ENCODE results near the gene BCAP31.
"Not testable (repeated sequence)": the region's sequence is repeated elsewhere in the genome, so short reads cannot be mapped to it uniquely, and the experiment has no call there.

BCAP31 gene

GRCh38 chrX:153744210-153745066, 20.3 kb upstream of the BCAP31 start:
- TF ChIP-seq CTCF (IDR thresholded peaks at IDR 0.05; ENCODE audit: insufficient read depth, low read length, missing control alignments): peak; percentile 45
- no peak overlapping the region for H3K4me3 ChIP-seq (ENCODE audit: low read depth, low read length)
- DNase-seq (ENCODE audit: low read depth, low spot score): no peak
- POLR2A ChIA-PET: interaction anchor here (0.7 kb wide), 1 partner anchor 76 kb away, joined by 3 read pairs; no protein-coding TSS in a partner anchor
- CTCF ChIA-PET: interaction anchor here (0.6 to 1.4 kb wide), 3 partner anchors 10 to 18 kb away, joined by 3 to 4 read pairs (median 3); no protein-coding TSS in a partner anchor

DNA sequence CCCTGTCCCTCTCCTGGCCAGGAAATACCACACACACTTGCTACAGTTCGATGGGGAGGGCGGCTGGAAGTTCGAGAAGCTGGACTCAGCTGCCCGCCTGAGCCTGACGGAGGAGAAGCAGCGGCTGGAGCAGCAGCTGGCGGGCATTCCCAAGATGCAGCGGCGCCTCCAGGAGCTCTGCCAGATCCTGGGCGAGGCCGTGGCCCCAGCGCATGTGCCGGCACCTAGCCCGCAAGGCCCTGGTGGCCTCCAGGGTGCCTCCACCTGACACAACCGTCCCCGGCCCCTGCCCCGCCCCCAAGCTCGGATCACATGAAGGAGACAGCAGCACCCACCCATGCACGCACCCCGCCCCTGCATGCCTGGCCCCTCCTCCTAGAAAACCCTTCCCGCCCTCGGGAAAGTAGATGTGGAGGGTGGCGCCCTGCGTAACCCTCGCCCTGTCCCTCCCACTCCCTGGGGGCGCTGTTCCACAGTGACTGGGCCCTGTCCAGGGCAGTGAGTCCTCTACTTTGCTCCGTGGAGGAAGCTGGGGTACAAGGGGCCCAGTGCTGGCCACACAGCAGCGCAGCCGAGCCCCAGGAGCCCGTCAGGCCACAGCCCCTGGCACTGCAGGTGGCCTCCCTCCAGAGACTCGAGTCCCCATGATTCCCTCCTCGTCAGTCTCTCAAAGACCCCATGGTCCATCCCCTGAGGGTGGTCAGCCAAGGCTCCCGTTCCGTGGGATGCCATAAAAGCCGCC, 19.5 kb upstream of the BCAP31 start:
- H3K4me3 ChIP-seq (ENCODE audit: low read depth, low read length); DNase-seq (ENCODE audit: low read depth, low spot score); POLR2A ChIA-PET: not testable (repeated sequence)
- CTCF ChIA-PET: interaction anchor here (0.6 to 1.4 kb wide), 3 partner anchors 9 to 17 kb away, joined by 3 to 4 read pairs (median 3); no protein-coding TSS in a partner anchor

GRCh38 chrX:153742796-153743467, 18.7 kb upstream of the BCAP31 start:
- CTCF ChIA-PET; H3K4me3 ChIP-seq (ENCODE audit: low read depth, low read length); POLR2A ChIA-PET; DNase-seq (ENCODE audit: low read depth, low spot score): not testable (repeated sequence)

- CTCF ChIA-PET; DNase-seq (ENCODE audit: low read depth, low spot score); H3K4me3 ChIP-seq (ENCODE audit: low read depth, low read length); POLR2A ChIA-PET: not testable (repeated sequence)
Measured at GRCh38 chrX:153742111-153742510, 17.9 kb upstream of the BCAP31 start.

DNA sequence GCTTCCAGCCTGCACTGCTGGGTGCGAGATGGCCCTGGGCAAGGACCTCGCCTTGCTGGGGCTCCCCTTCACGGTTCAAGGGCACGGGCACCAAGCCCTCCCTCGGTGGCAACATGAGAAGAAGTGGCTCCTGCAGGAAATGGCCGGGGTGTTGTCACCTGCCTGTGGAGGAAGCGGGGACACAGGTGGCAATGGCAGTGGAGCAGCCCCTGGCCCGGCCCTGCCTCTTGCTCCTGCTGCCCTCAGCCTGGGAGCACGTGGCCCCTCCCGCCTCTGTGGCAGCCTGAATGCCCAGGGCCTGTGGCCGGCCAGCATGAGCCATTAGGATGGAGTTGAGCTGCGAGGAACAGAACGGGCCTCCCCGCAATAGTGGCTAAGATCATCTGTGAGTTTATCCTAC, 17.3 kb upstream of the BCAP31 start:
- ChIA-PET POLR2A (no interaction called here), CTCF (no interaction called here)
- no peak overlapping the region for H3K4me3 ChIP-seq (ENCODE audit: low read depth, low read length)
- no peak for TF ChIP-seq CTCF (IDR thresholded peaks at IDR 0.05; ENCODE audit: insufficient read depth, low read length, missing control alignments)
- no peak for DNase-seq (ENCODE audit: low read depth, low spot score)

GRCh38 chrX:153740631-153741222, 16.5 kb upstream of the BCAP31 start:
- ChIA-PET POLR2A (interaction anchor here (0.6 kb wide), 1 partner anchor 776 kb away, joined by 4 read pairs; no protein-coding TSS in a partner anchor), CTCF (no interaction called here)
- no peak for TF ChIP-seq CTCF (IDR thresholded peaks at IDR 0.05; ENCODE audit: insufficient read depth, low read length, missing control alignments)
- H3K4me3 ChIP-seq (ENCODE audit: low read depth, low read length): no peak overlapping the region
- no peak for DNase-seq (ENCODE audit: low read depth, low spot score)

- CTCF ChIA-PET: no interaction called here
- DNase-seq (ENCODE audit: low read depth, low spot score): no peak
- H3K4me3 ChIP-seq (ENCODE audit: low read depth, low read length): no peak overlapping the region
- POLR2A ChIA-PET: interaction anchor here (0.6 kb wide), 1 partner anchor 777 kb away, joined by 4 read pairs; no protein-coding TSS in a partner anchor
- no peak for TF ChIP-seq CTCF (IDR thresholded peaks at IDR 0.05; ENCODE audit: insufficient read depth, low read length, missing control alignments)
Measured at GRCh38 chrX:153739754-153740486, 15.7 kb upstream of the BCAP31 start.
